ENCODE results near the gene NEUROD2. TPM values are rescaled to one million over a fixed set of nuclear protein-coding genes. Genes with fewer than 3 reads are reported as not detected.

NEUROD2 gene
- total RNA-seq, 2 experiments from 2014 or later = not detected

DNA sequence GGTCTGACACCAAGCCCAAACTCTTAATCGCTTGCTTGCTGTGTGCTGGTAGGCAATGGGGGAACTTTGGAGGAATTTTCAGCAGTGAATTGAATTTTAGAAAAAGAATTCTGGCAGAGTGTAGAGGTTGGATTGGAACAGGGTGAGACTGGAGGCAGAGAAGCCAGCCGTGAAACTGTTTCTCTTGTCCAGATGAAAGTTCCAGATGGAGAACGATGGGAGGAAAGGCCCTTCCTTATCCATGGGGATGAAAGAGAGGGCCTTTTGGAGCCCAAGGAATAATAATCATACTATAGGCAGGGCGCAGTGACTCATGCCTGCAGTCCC is 26.0 kb downstream of the NEUROD2 start:
- H3K4me1 Mint-ChIP-seq (ENCODE audit: low read depth) = no peaks in the 10 kb centered on the region
- no peaks in the 10 kb centered on the region for H3K9me3 Mint-ChIP-seq (ENCODE audit: insufficient read depth)
- POLR2A ChIA-PET = no interaction called here
- CTCF ChIA-PET = no interaction called here
- H3K27ac Mint-ChIP-seq = no peak overlapping the region
- peaks cover 3% of the 10 kb centered on the region for H3K27me3 Mint-ChIP-seq (ENCODE audit: low read depth)
- no peak for ATAC-seq
- no peaks in the 10 kb centered on the region for H3K36me3 Mint-ChIP-seq (ENCODE audit: low read depth)
- DNase-seq = no peak
- H3K4me3 Mint-ChIP-seq = no peak overlapping the region

- Mint-ChIP-seq H3K27ac (no peak overlapping the region), H3K9me3 (ENCODE audit: insufficient read depth) (no peaks in the 10 kb centered on the region), H3K4me3 (no peak overlapping the region), H3K4me1 (ENCODE audit: low read depth) (no peaks in the 10 kb centered on the region), H3K27me3 (ENCODE audit: low read depth) (peaks cover 3% of the 10 kb centered on the region), H3K36me3 (ENCODE audit: low read depth) (no peaks in the 10 kb centered on the region)
- ATAC-seq (no peak), DNase-seq (no peak)
- CTCF ChIA-PET = no interaction called here
- POLR2A ChIA-PET = no interaction called here
Measured at GRCh38 chr17:39581071-39581758, 26.5 kb downstream of the NEUROD2 start.

DNA sequence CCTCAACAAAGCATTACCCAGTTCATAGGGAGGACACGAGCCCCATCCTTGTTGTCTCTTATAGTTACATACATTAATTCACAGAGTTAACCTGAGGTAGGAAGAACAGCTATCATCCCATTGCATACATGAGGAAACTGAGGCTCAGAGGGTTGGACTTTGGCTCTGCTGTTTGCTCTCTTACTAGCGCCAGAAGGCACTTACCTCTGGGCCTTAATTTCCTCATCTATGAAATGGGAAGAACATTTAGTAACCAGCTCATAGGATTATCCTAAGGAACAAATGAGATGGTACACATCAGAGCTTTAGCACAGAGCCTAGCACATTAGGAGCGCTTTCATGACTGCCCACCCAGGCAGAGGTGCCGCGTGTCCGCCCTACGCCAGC is 27.6 kb downstream of the NEUROD2 start:
- POLR2A ChIA-PET = no interaction called here
- no peak for DNase-seq
- CTCF ChIA-PET = interaction anchor here (1.7 to 1.8 kb wide), 2 partner anchors 33 to 42 kb away, joined by 5 to 8 read pairs; no protein-coding TSS in a partner anchor
- Mint-ChIP-seq H3K36me3 (ENCODE audit: low read depth) (no peaks in the 10 kb centered on the region), H3K27me3 (ENCODE audit: low read depth) (peaks cover 6% of the 10 kb centered on the region), H3K4me1 (ENCODE audit: low read depth) (no peaks in the 10 kb centered on the region), H3K4me3 (no peak overlapping the region), H3K27ac (no peak overlapping the region), H3K9me3 (ENCODE audit: insufficient read depth) (no peaks in the 10 kb centered on the region)
- ATAC-seq = no peak

- DNase-seq = no peak
- ChIA-PET CTCF (interaction anchor here (1.7 to 1.8 kb wide), 2 partner anchors 32 to 42 kb away, joined by 5 to 8 read pairs; no protein-coding TSS in a partner anchor), POLR2A (no interaction called here)
- Mint-ChIP-seq H3K4me1 (ENCODE audit: low read depth) (no peaks in the 10 kb centered on the region), H3K27me3 (ENCODE audit: low read depth) (peaks cover 11% of the 10 kb centered on the region), H3K36me3 (ENCODE audit: low read depth) (no peaks in the 10 kb centered on the region), H3K27ac (no peak overlapping the region), H3K9me3 (ENCODE audit: insufficient read depth) (no peaks in the 10 kb centered on the region), H3K4me3 (no peak overlapping the region)
- no peak for ATAC-seq
Measured at GRCh38 chr17:39579318-39580081, 28.2 kb downstream of the NEUROD2 start.

DNA sequence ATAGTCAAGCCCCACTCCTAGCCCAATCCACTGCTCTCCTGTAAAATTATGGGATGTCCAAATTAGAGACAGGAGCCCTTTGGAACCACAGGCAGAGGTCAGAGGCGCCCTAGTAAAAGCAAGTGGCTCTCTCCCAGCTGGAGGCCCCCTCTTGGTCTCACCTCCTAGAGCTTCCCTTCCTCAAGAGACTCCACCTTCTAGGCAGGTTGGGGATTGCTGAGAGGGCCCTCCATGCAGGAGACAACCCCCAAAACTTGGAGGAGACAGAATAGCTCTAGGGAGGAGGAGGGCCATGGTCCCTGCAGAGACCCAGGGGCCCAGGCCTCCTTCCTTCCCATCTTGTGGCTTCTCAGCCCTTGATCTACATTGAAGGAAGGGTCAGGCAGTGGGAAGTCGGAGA is 29.4 kb downstream of the NEUROD2 start:
- ChIA-PET CTCF (interaction anchor here (1.7 to 3.5 kb wide), 2 partner anchors 31 to 45 kb away, joined by 5 to 13 read pairs; no protein-coding TSS in a partner anchor), POLR2A (no interaction called here)
- H3K36me3 Mint-ChIP-seq (ENCODE audit: low read depth) = no peaks in the 10 kb centered on the region
- H3K4me3 Mint-ChIP-seq = no peak overlapping the region
- DNase-seq = no peak
- peaks cover 15% of the 10 kb centered on the region for H3K27me3 Mint-ChIP-seq (ENCODE audit: low read depth)
- peaks cover 4% of the 10 kb centered on the region for H3K4me1 Mint-ChIP-seq (ENCODE audit: low read depth)
- ATAC-seq = no peak
- H3K27ac Mint-ChIP-seq = no peak overlapping the region
- no peaks in the 10 kb centered on the region for H3K9me3 Mint-ChIP-seq (ENCODE audit: insufficient read depth)

DNA sequence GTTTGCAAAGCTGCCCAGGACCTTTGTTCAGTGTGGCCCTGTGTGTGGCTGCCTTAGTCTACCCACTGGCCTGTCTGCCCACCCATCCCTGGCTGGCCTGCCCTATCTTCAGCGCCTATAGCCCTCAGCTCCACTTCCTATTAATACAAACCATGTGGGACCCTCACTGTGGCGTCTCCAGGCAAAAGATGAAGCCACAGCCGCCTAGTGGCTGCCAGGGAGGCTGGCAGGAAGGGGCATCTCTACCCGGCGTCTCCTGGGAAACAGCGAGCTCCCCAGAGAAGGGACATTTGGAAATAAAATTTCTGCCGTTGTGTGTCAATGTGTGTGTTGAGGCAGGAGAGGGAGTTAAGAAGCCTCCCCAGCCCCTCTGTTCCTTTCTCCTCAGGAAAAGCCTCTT is 31.5 kb downstream of the NEUROD2 start:
- ChIA-PET CTCF (interaction anchor here (1.0 to 3.5 kb wide), 7 partner anchors 12 to 47 kb away, joined by 3 to 14 read pairs (median 5); no protein-coding TSS in a partner anchor), POLR2A (no interaction called here)
- Mint-ChIP-seq H3K27ac (no peak overlapping the region), H3K4me3 (no peak overlapping the region), H3K36me3 (ENCODE audit: low read depth) (peaks cover 12% of the 10 kb centered on the region), H3K4me1 (ENCODE audit: low read depth) (peaks cover 4% of the 10 kb centered on the region), H3K9me3 (ENCODE audit: insufficient read depth) (peaks cover under 1% of the 10 kb centered on the region), H3K27me3 (ENCODE audit: low read depth) (peaks cover 15% of the 10 kb centered on the region)
- no peak for ATAC-seq
- no peak for DNase-seq

DNA sequence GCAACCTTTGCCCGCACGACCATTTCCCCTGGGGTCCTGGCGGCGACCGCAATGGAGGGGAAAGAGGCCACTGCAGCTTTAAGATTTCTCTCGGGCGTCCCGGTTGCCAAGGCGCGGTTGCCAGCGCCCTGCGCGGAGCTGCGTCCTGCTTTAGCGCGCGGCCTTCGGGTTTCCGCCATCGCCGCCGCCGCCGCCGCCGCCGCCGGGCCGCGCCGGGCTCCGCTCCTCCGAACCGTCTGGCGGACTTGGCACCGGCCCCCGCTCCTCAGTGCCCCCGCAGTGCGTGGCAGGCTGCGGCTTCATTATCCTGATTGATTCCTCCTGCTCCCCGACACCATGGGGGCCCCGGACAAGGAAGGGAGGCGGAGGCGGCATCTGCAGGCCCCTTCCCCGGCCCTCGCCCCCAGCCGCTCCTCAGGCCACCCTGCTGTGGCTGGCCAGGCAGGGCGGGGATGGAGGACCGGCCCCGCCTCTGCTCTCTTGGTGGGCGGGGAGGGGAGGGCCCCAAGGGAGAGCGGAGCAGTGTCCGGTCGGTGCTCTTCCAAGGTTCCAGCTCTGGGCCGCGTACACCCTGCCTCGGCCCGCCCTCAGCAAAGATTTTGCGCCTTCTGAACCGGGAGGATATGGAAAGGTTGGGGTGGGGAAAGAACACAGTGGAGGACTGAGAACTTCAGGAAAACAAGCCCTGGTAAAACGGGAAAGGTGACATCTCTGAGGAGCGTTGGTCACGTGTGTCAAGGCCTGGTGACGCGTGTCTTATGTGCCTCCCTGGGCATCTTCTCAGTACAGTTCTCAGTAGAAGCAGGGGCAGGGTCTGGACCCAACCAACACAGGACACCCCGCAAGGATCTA is 34.0 kb downstream of the NEUROD2 start:
- CTCF ChIA-PET = interaction anchor here (1.1 kb wide), 1 partner anchor 48 kb away, joined by 6 read pairs; no protein-coding TSS in a partner anchor
- H3K9me3 Mint-ChIP-seq (ENCODE audit: insufficient read depth) = peaks cover 3% of the 10 kb centered on the region

DNA sequence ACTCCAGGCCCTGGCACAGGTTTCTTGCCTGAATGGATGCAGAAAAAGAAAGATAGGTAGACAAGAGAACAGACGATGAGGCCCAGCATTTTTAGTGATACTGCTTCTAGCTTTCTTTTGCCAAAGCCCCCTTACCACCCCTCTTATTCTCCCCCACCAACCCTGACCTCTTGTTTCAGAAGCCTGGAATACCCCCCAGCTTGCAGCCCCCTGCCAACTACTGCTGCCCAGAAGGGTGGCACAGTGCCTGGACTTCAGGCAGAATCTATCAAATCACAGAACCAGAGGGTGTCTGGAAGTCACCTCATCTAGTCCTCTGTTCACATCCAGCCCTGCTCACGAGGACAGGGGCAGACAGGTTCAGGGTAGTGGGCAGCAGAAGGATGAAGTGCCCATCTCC is 35.6 kb downstream of the NEUROD2 start:
- POLR2A ChIA-PET = no interaction called here

More for the DNA sequence above, 34.0 kb downstream of the NEUROD2 start:
- peaks cover 4% of the 10 kb centered on the region for H3K4me1 Mint-ChIP-seq (ENCODE audit: low read depth)
- peak; percentile 58 for DNase-seq
- peak overlapping the region; percentile 72 for H3K27ac Mint-ChIP-seq
- peaks cover 31% of the 10 kb centered on the region for H3K36me3 Mint-ChIP-seq (ENCODE audit: low read depth)
- peak overlapping the region; percentile 80 for H3K4me3 Mint-ChIP-seq
- peak; percentile 85 for ATAC-seq
- H3K27me3 Mint-ChIP-seq (ENCODE audit: low read depth) = peaks cover 15% of the 10 kb centered on the region
- POLR2A ChIA-PET = interaction anchor here (0.6 kb wide), 1 partner anchor 55 kb away, joined by 5 read pairs; no protein-coding TSS in a partner anchor

GRCh38 chr17:39569126-39569525 is 38.6 kb downstream of the NEUROD2 start:
- DNase-seq (no peak), ATAC-seq (no peak)
- no peak overlapping the region for H3K4me3 Mint-ChIP-seq
- POLR2A ChIA-PET = no interaction called here
- peaks cover 3% of the 10 kb centered on the region for H3K9me3 Mint-ChIP-seq (ENCODE audit: insufficient read depth)
- H3K27ac Mint-ChIP-seq = no peak overlapping the region
- H3K27me3 Mint-ChIP-seq (ENCODE audit: low read depth) = peaks cover 3% of the 10 kb centered on the region
- CTCF ChIA-PET = no interaction called here
- H3K4me1 Mint-ChIP-seq (ENCODE audit: low read depth) = peaks cover 4% of the 10 kb centered on the region
- peaks cover 43% of the 10 kb centered on the region for H3K36me3 Mint-ChIP-seq (ENCODE audit: low read depth)

More for the DNA sequence above, 35.6 kb downstream of the NEUROD2 start:
- Mint-ChIP-seq H3K27ac (no peak overlapping the region), H3K36me3 (ENCODE audit: low read depth) (peaks cover 38% of the 10 kb centered on the region), H3K27me3 (ENCODE audit: low read depth) (peaks cover 12% of the 10 kb centered on the region), H3K4me1 (ENCODE audit: low read depth) (peaks cover 4% of the 10 kb centered on the region), H3K9me3 (ENCODE audit: insufficient read depth) (peaks cover 3% of the 10 kb centered on the region), H3K4me3 (no peak overlapping the region)
- CTCF ChIA-PET = interaction anchor here (1.0 kb wide), 1 partner anchor 328 kb away, joined by 3 read pairs; no protein-coding TSS in a partner anchor
- ATAC-seq (no peak), DNase-seq (no peak)

DNA sequence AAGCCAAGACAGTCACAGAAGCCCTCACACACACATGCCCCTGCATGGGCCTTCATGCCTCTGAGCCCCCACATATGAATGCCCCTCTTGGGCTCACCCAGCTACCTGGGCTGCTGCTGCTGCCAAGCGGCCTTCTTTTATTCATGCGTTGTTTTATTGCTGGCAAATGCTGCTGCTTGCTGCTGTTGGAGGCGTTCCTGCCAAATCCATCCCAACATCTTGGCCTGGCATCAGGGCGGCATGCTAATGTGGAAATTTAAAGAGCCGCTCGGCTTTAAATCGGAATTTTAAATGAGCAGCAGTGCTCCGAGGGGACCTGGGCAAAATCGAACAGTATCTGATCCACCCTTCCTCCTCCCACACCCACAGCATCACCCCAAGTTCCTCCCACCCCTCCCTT is 39.0 kb downstream of the NEUROD2 start:
- no peaks in the 10 kb centered on the region for H3K27me3 Mint-ChIP-seq (ENCODE audit: low read depth)
- DNase-seq (no peak), ATAC-seq (no peak)
- ChIA-PET CTCF (no interaction called here), POLR2A (no interaction called here)
- H3K9me3 Mint-ChIP-seq (ENCODE audit: insufficient read depth) = peaks cover 3% of the 10 kb centered on the region
- H3K36me3 Mint-ChIP-seq (ENCODE audit: low read depth) = peaks cover 43% of the 10 kb centered on the region
- H3K27ac Mint-ChIP-seq = no peak overlapping the region
- H3K4me1 Mint-ChIP-seq (ENCODE audit: low read depth) = no peaks in the 10 kb centered on the region
- H3K4me3 Mint-ChIP-seq = no peak overlapping the region

- Mint-ChIP-seq H3K4me1 (ENCODE audit: low read depth) (no peaks in the 10 kb centered on the region), H3K27ac (peak overlapping the region; percentile 41), H3K36me3 (ENCODE audit: low read depth) (peaks cover 32% of the 10 kb centered on the region), H3K9me3 (ENCODE audit: insufficient read depth) (peaks cover 3% of the 10 kb centered on the region), H3K27me3 (ENCODE audit: low read depth) (no peaks in the 10 kb centered on the region), H3K4me3 (no peak overlapping the region)
- DNase-seq (no peak), ATAC-seq (no peak)
- ChIA-PET POLR2A (no interaction called here), CTCF (interaction anchor here (1.0 to 1.8 kb wide), 4 partner anchors 13 to 164 kb away, joined by 3 to 9 read pairs (median 3); no protein-coding TSS in a partner anchor)
Measured at GRCh38 chr17:39566094-39566850, 41.4 kb downstream of the NEUROD2 start.

All from activated CD8-positive, alpha-beta T cell treated with anti-CD3 and anti-CD28 coated beads, Interleukin-2, amount 10 ng/mL, durations not matched to agents 7 days and 5 days (primary cell).